HepG2 (cell line): ENCODE data around the gene MAPK8IP1. TPM values are rescaled to one million over a fixed set of nuclear protein-coding genes. Genes with fewer than 3 reads are reported as not detected.

Experiments
- ATAC-seq: fragments of 200-7000 bp; cut with Tn5 transposase; 3 replicates; pipeline ENCODE4 v1.9.1; 2020; ENCODE audit warnings: mild to moderate bottlenecking, moderate library complexity
- BruUV-seq: library from RNA; stranded (reverse); fragments of 400-500 nt; replicated peaks from 2 replicates; lab custom pipeline; 2021; lab: Mats Ljungman, UMichigan
- CTCF ChIA-PET: fragments of 300-600 bp; formaldehyde crosslinking; extraction: SDS; loops from one replicate; lab custom pipeline; 2021; ENCODE audit warnings: low total read pairs, inconsistent platforms, low intra/inter-chr PET ratio; lab: Yijun Ruan, JAX
- POLR2A ChIA-PET: fragments of 350-600 bp; sonication (Branson Sonifier 250); formaldehyde crosslinking; loops from one replicate; lab custom pipeline; 2020; ENCODE audit warnings: antibody characterized with exemption, inconsistent platforms; lab: Yijun Ruan, JAX
- DNase-seq: peaks from one replicate; pipeline ENCODE4 v3.0.0-alpha.2; 2015; ENCODE audit warnings: low spot score
- FAIRE-seq: peaks from 3 replicates; lab custom pipeline; 2011; peaks lifted over from hg19 to GRCh38; lab: Jason Lieb, UNC
- H2AFZ ChIP-seq: one replicate; pipeline ENCODE4 v1.6.1; 2011; ENCODE audit warnings: low read length, inconsistent platforms
- H3K27ac ChIP-seq: fragments of 300-600 bp; 3 replicates; pipeline ENCODE4 v1.8.0; 2011; ENCODE audit warnings: mixed run types, mild to moderate bottlenecking, mixed read lengths, low read length, inconsistent platforms; ENCODE audit not compliant: insufficient read depth; ENCODE audit errors: extremely low read length
- H3K27me3 ChIP-seq, 2 experiments: fragments of 200-600 bp in 1 of 2; 2 replicates in 1 of 2; 3 replicates in 1 of 2; pipeline versions ENCODE4 v1.6.0 to v1.8.0; 2011; ENCODE audit warnings: low read length in 2 of 2, mild to moderate bottlenecking in 2 of 2, moderate library complexity in 2 of 2, inconsistent platforms in 1 of 2; ENCODE audit not compliant: insufficient read depth in 2 of 2, control insufficient read depth in 1 of 2
- H3K36me3 ChIP-seq, 2 experiments: fragments of 200-600 bp in 1 of 2; replicated peaks in 1 of 2; 2 replicates in 1 of 2; 3 replicates in 1 of 2; pipeline versions ENCODE4 v1.5.1 to v1.8.0; 2011; ENCODE audit warnings: low read length in 2 of 2, inconsistent platforms in 1 of 2; ENCODE audit not compliant: insufficient read depth in 2 of 2, control insufficient read depth in 1 of 2
- H3K4me1 ChIP-seq: 2 replicates; pipeline ENCODE4 v1.5.1; 2012; ENCODE audit warnings: low read length, inconsistent platforms; ENCODE audit not compliant: insufficient read depth
- H3K4me2 ChIP-seq: 2 replicates; pipeline ENCODE4 v1.6.0; 2011; ENCODE audit warnings: low read depth, low read length, inconsistent platforms
- H3K4me3 ChIP-seq, 3 experiments: fragments of 200-600 bp in 1 of 3; sonication (generic), shearing (Covaris generic) in 1 of 3; replicated peaks in 1 of 3; 2 replicates each; pipeline ENCODE4 v1.5.1; 2011 to 2016; ENCODE audit warnings: low read length in 3 of 3, inconsistent platforms in 2 of 3, low read depth in 2 of 3, mild to moderate bottlenecking in 2 of 3, control low read depth in 1 of 3, mixed read lengths in 1 of 3; ENCODE audit not compliant: insufficient read depth in 1 of 3
- H3K79me2 ChIP-seq: one replicate; pipeline ENCODE4 v1.6.1; 2011; ENCODE audit warnings: low read length, inconsistent platforms; ENCODE audit not compliant: insufficient read depth
- H3K9ac ChIP-seq: 2 replicates; pipeline ENCODE4 v1.6.0; 2011; ENCODE audit warnings: mild to moderate bottlenecking, low read depth, low read length, inconsistent platforms; ENCODE audit not compliant: insufficient read depth
- H3K9me3 ChIP-seq: 2 replicates; pipeline ENCODE4 v1.5.1; 2012; ENCODE audit warnings: mild to moderate bottlenecking, low read length
- H4K20me1 ChIP-seq: 2 replicates; pipeline ENCODE4 v1.6.0; 2011; ENCODE audit warnings: inconsistent platforms, mild to moderate bottlenecking, low read length, moderate library complexity; ENCODE audit not compliant: insufficient read depth
- MTA3 ChIP-seq: sonication (generic); formaldehyde crosslinking; IDR thresholded peaks from 2 replicates; pipeline ENCODE4 v1.4.0; 2020; ENCODE audit warnings: missing genetic modification reagents
- MYC ChIP-seq: sonication (generic); formaldehyde crosslinking; IDR thresholded peaks from 2 replicates; pipeline ENCODE4 v1.9.0; 2021; ENCODE audit warnings: missing genetic modification reagents, borderline replicate concordance
- SNAI1 ChIP-seq: sonication (generic); formaldehyde crosslinking; IDR thresholded peaks from 2 replicates; pipeline ENCODE4 v1.5.0; 2020; ENCODE audit warnings: mild to moderate bottlenecking, missing genetic modification reagents, borderline replicate concordance
- TCF12 ChIP-seq, 2 experiments: fragments of 450-650 bp in 1 of 2; sonication (generic) in 1 of 2; formaldehyde crosslinking in 1 of 2; IDR thresholded peaks; 2 replicates each; pipeline versions ENCODE4 v1.6.1 to v1.8.0; 2017 to 2022; ENCODE audit warnings: antibody characterized with exemption in 1 of 2, mild to moderate bottlenecking in 1 of 2, missing genetic modification reagents in 1 of 2, moderate library complexity in 1 of 2
- THAP11 ChIP-seq: IDR thresholded peaks from 2 replicates; pipeline ENCODE4 v1.6.1; 2016; ENCODE audit warnings: missing biosample characterization, missing genetic modification reagents
- WGBS: methylation state at CpG from one replicate; pipeline ENCODE4 v1.1.6; 2017; ENCODE audit warnings: low lambda C conversion rate; 5-methylcytosine and 5-hydroxymethylcytosine counted together
- in situ Hi-C: cut with HindIII; loops from 2 replicates; pipeline ENCODE4 v1.10.0; 2017; ENCODE audit warnings: low pct_unique_long_range_greater_than_20kb; ENCODE audit not compliant: extremely low pct_ligation_motif_present
- intact Hi-C: fragments of 100-400 bp; cut with micrococcal nuclease; formaldehyde crosslinking; loops from one replicate; pipeline ENCODE4 v1.10.0; 2022; ENCODE audit not compliant: unreplicated experiment
- polyA plus RNA-seq, 8 experiments: library from polyadenylated mRNA; depleted of rRNA in 3 of 8; stranded (reverse) in 7 of 8; unstranded in 1 of 8; fragments of >200 nt; fragmentation: Illumina TruSeq in 4 of 8; extraction: Trizol in 4 of 8; gene quantifications; 2 replicates each; pipeline versions ENCODE4 v1.2.1 to v1.2.3, GENCODE V29; 2011 to 2016; ENCODE audit warnings: low read depth in 4 of 8, missing spikeins in 1 of 8, mixed read lengths in 1 of 8; ENCODE audit not compliant: insufficient read depth in 1 of 8
- total RNA-seq, 5 experiments: library from RNA; depleted of rRNA; stranded (reverse); fragments of >200 nt; fragmentation: Illumina TruSeq; extraction: Trizol; gene quantifications; 2 replicates each; pipeline ENCODE4 v1.2.3, GENCODE V29; 2016; ENCODE audit warnings: low read depth in 1 of 5
- TF ChIP-seq, protein P1 (sequence below): sonication (generic); formaldehyde crosslinking; IDR thresholded peaks from 2 replicates; pipeline ENCODE4 v1.5.0; 2020; ENCODE audit warnings: mild to moderate bottlenecking, missing genetic modification reagents

MAPK8IP1 gene
- total and polyA plus RNA-seq, 2 of the 13 experiments (the other 11 are each of a cell fraction or from before 2014, with no cell fraction given): 2.2 to 4.2 TPM

GRCh38 chr11:45881708-45882368 lies 3.6 kb upstream of the MAPK8IP1 start:
- no peak overlapping the region for H3K4me3 ChIP-seq
- no peak overlapping the region for H3K27ac ChIP-seq
- ATAC-seq: no peak
- FAIRE-seq: no peak
- H2AFZ ChIP-seq: no peak overlapping the region
- no peaks in the 10 kb centered on the region for H3K4me1 ChIP-seq
- in situ Hi-C loops (no loop called here), intact Hi-C loops (no loop called here)
- no TSS peak for BruUV-seq
- POLR2A ChIA-PET: no interaction called here
- no peaks in the 10 kb centered on the region for H3K9me3 ChIP-seq
- H3K79me2 ChIP-seq: no peaks in the 10 kb centered on the region
- no peaks in the 10 kb centered on the region; a peak in 1 of 5 replicates for H3K27me3 ChIP-seq
- H4K20me1 ChIP-seq: peaks cover 15% of the 10 kb centered on the region; the same call in 1 of the 2 replicates
- 93% methylated on average over 4 of the region's 6 CpGs for WGBS
- peaks cover 11% of the 10 kb centered on the region in 2 experiments; a peak in 4 of 5 replicates for H3K36me3 ChIP-seq
- H3K9ac ChIP-seq: no peak overlapping the region
- DNase-seq: no peak
- CTCF ChIA-PET: no interaction called here
- no peak for TF ChIP-seq MYC (CRISPR knock-in tag)
- H3K4me2 ChIP-seq: no peak overlapping the region

GRCh38 chr11:45884596-45885185 lies 760 bp upstream of the MAPK8IP1 start:
- POLR2A ChIA-PET: no interaction called here
- H3K27me3 ChIP-seq: no peaks in the 10 kb centered on the region; a peak in 1 of 5 replicates
- peaks cover 12% of the 10 kb centered on the region; the same call in 1 of the 2 replicates for H4K20me1 ChIP-seq
- WGBS: 77% methylated on average over 10 of the region's 10 CpGs
- H3K27ac ChIP-seq: no peak overlapping the region
- BruUV-seq: no TSS peak
- H3K9ac ChIP-seq: no peak overlapping the region
- peak overlapping the region; percentile 43; the same call in 1 of the 2 replicates for H3K4me2 ChIP-seq
- H3K4me1 ChIP-seq: no peaks in the 10 kb centered on the region
- H3K9me3 ChIP-seq: no peaks in the 10 kb centered on the region
- no peaks in the 10 kb centered on the region for H3K79me2 ChIP-seq
- peaks cover 0 to 7% of the 10 kb centered on the region in 2 experiments; a peak in 2 of 5 replicates for H3K36me3 ChIP-seq
- in situ Hi-C loops: no loop called here
- no peak for FAIRE-seq
- H3K4me3 ChIP-seq: 0 out of 6 replicates have a peak overlapping the region, but pooled peaks of 1 of the 3 experiments have one; percentile 18
- CTCF ChIA-PET: no interaction called here
- intact Hi-C loops: no loop called here
- no peak for ATAC-seq
- TF ChIP-seq TCF12 (IDR thresholded peaks at IDR 0.05) (no peak), TCF12 (CRISPR knock-in tag; IDR thresholded peaks at IDR 0.05) (0 out of 2 replicates have a peak, but pooled peaks have one; percentile 19), SNAI1 (peak; percentile 24; the same call in 1 of the 2 replicates), THAP11 (CRISPR knock-in tag) (no peak), MTA3 (CRISPR knock-in tag) (no peak)
- TF ChIP-seq, protein P1, sequence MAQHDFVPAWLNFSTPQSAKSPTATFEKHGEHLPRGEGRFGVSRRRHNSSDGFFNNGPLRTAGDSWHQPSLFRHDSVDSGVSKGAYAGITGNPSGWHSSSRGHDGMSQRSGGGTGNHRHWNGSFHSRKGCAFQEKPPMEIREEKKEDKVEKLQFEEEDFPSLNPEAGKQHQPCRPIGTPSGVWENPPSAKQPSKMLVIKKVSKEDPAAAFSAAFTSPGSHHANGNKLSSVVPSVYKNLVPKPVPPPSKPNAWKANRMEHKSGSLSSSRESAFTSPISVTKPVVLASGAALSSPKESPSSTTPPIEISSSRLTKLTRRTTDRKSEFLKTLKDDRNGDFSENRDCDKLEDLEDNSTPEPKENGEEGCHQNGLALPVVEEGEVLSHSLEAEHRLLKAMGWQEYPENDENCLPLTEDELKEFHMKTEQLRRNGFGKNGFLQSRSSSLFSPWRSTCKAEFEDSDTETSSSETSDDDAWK (CRISPR knock-in tag): no peak
- TF ChIP-seq, all 625 proteins: peak for 2
- no peak for DNase-seq
- no peak overlapping the region for H2AFZ ChIP-seq
